K562 (cell line): Measurements from ENCODE around the gene HTRA3. TPM values are rescaled to one million over a fixed set of nuclear protein-coding genes. Genes with fewer than 3 reads are reported as not detected.

Experiments used
- ATAC-seq: fragments of 200-7000 bp; cut with Tn5 transposase; 3 replicates; pipeline ENCODE4 v1.9.1; 2020; ENCODE audit warnings: moderate library complexity
- BruUV-seq: library from RNA; stranded (reverse); fragments of 400-500 nt; replicated peaks from 2 replicates; lab custom pipeline; 2021; lab: Mats Ljungman, UMichigan
- CTCF ChIA-PET: fragments of 300-600 bp; formaldehyde crosslinking; extraction: SDS; loops from one replicate; lab custom pipeline; 2021; ENCODE audit warnings: low intra/inter-chr PET ratio; lab: Yijun Ruan, JAX
- POLR2A ChIA-PET: fragments of 300-600, 350-650 bp; sonication (Branson Sonifier 250); formaldehyde crosslinking; extraction: SDS; loops from one replicate; lab custom pipeline; 2021; ENCODE audit warnings: antibody characterized with exemption, inconsistent platforms; lab: Yijun Ruan, JAX
- DNase-seq, 4 experiments: peaks; one replicate each; pipeline versions ENCODE4 v3.0.0 to v3.0.0-alpha.2; 2011 to 2018; ENCODE audit warnings: low spot score in 3 of 4, mixed read lengths in 3 of 4; ENCODE audit errors: extremely low read depth in 1 of 4
- FAIRE-seq: peaks from 2 replicates; lab custom pipeline; 2011; peaks lifted over from hg19 to GRCh38; lab: Jason Lieb, UNC
- H2AFZ ChIP-seq: 2 replicates; pipeline ENCODE4 v1.6.0; 2011; ENCODE audit warnings: low read depth, low read length, control low read depth, inconsistent platforms
- H3K27ac ChIP-seq: fragments of 200-600 bp; 3 replicates; pipeline ENCODE4 v1.8.0; 2011; ENCODE audit warnings: low read depth, mild to moderate bottlenecking, control low read depth, inconsistent platforms, low read length, moderate library complexity, mixed read lengths; ENCODE audit errors: extremely low read depth
- H3K27me3 ChIP-seq, 2 experiments: fragments of 300-600 bp in 1 of 2; 2 replicates in 1 of 2; 3 replicates in 1 of 2; pipeline versions ENCODE4 v1.6.0 to v1.8.0; 2011; ENCODE audit warnings: inconsistent platforms in 2 of 2, low read length in 2 of 2, mild to moderate bottlenecking in 1 of 2, mixed read lengths in 1 of 2, moderate library complexity in 1 of 2; ENCODE audit not compliant: control insufficient read depth in 2 of 2, insufficient read depth in 2 of 2
- H3K36me3 ChIP-seq: fragments of 300-600 bp; 3 replicates; pipeline ENCODE4 v1.8.0; 2011; ENCODE audit warnings: mild to moderate bottlenecking, low read length, inconsistent platforms; ENCODE audit not compliant: control insufficient read depth, insufficient read depth
- H3K4me1 ChIP-seq, 2 experiments: fragments of 200-600 bp in 1 of 2; replicated peaks in 1 of 2; 2 replicates in 1 of 2; 3 replicates in 1 of 2; pipeline versions ENCODE4 v1.5.1 to v1.8.0; 2011; ENCODE audit warnings: inconsistent platforms in 2 of 2, low read length in 2 of 2, mild to moderate bottlenecking in 1 of 2, mixed read lengths in 1 of 2, moderate library complexity in 1 of 2; ENCODE audit not compliant: control insufficient read depth in 2 of 2, insufficient read depth in 2 of 2
- H3K4me2 ChIP-seq: 2 replicates; pipeline ENCODE4 v1.6.1; 2011; ENCODE audit warnings: low read length, control low read depth, inconsistent platforms, mixed read lengths; ENCODE audit not compliant: insufficient read depth
- H3K4me3 ChIP-seq: fragments of 200-600 bp; sonication (generic), shearing (Covaris generic); 2 replicates; pipeline ENCODE4 v1.5.1; 2016; ENCODE audit warnings: control low read depth, inconsistent platforms
- H3K79me2 ChIP-seq: fragments of 200-600 bp; 3 replicates; pipeline ENCODE4 v1.8.0; 2011; ENCODE audit warnings: low read length, inconsistent platforms; ENCODE audit not compliant: control insufficient read depth, insufficient read depth
- H3K9ac ChIP-seq, 2 experiments: 2 replicates each; pipeline versions ENCODE4 v1.6.0 to v1.6.1; 2011; ENCODE audit warnings: low read depth in 2 of 2, low read length in 2 of 2, control low read depth in 1 of 2, inconsistent platforms in 1 of 2, mild to moderate bottlenecking in 1 of 2, mixed read lengths in 1 of 2; ENCODE audit not compliant: insufficient read depth in 1 of 2
- H3K9me1 ChIP-seq: one replicate; pipeline ENCODE4 v1.6.0; 2011; ENCODE audit warnings: inconsistent platforms, mild to moderate bottlenecking, low read length, moderate library complexity; ENCODE audit not compliant: control insufficient read depth, insufficient read depth
- H3K9me3 ChIP-seq: replicated peaks from 2 replicates; pipeline ENCODE4 v1.5.1; 2011; ENCODE audit warnings: low read depth, low read length, inconsistent platforms; ENCODE audit not compliant: control insufficient read depth, insufficient read depth
- H4K20me1 ChIP-seq: replicated peaks from 2 replicates; pipeline ENCODE4 v1.6.1; 2011; ENCODE audit warnings: low read length, inconsistent platforms, mixed read lengths; ENCODE audit not compliant: control insufficient read depth, insufficient read depth
- ADNP ChIP-seq: fragments of 200-800 bp; sonication (Bioruptor generic); IDR thresholded peaks from 2 replicates; pipeline ENCODE4 v1.6.1; 2016; ENCODE audit warnings: missing genetic modification characterization, missing compliant biosample characterization
- CBFA2T2 ChIP-seq: fragments of 450-650 bp; conservative IDR thresholded peaks from 2 replicates; pipeline ENCODE4 v1.6.1; 2017; ENCODE audit warnings: mild to moderate bottlenecking
- CTBP1 ChIP-seq: fragments of 450-650 bp; IDR thresholded peaks from 2 replicates; pipeline ENCODE4 v1.6.1; 2016; ENCODE audit warnings: borderline replicate concordance
- EZH2 ChIP-seq: IDR thresholded peaks from 2 replicates; pipeline ENCODE4 v1.6.1; 2012; ENCODE audit warnings: low read depth, mild to moderate bottlenecking, inconsistent platforms, low read length, borderline replicate concordance
- HDGF ChIP-seq: fragments of 450-650 bp; IDR thresholded peaks from 2 replicates; pipeline ENCODE4 v1.6.1; 2016
- HEY1 ChIP-seq: fragments of 250-450 bp; sonication (Bioruptor Pico); IDR thresholded peaks from 2 replicates; pipeline ENCODE4 v1.5.0; 2020; ENCODE audit warnings: mild to moderate bottlenecking, moderate library complexity, borderline replicate concordance
- HIVEP1 ChIP-seq: fragments of 250-450 bp; sonication (Bioruptor Pico); IDR thresholded peaks from 2 replicates; pipeline ENCODE4 v1.4.0; 2020; ENCODE audit warnings: mild to moderate bottlenecking
- OTX1 ChIP-seq: fragments of 450-650 bp; formaldehyde crosslinking; IDR thresholded peaks from 2 replicates; pipeline ENCODE4 v1.4.0; 2022; ENCODE audit warnings: mild to moderate bottlenecking
- RCOR1 ChIP-seq, 2 experiments: IDR thresholded peaks; 2 replicates each; pipeline ENCODE4 v1.6.1; 2012; ENCODE audit warnings: low read depth in 2 of 2, low read length in 2 of 2, borderline replicate concordance in 1 of 2, improper control_type of control experiment in 1 of 2
- SREBF2 ChIP-seq: sonication (generic); formaldehyde crosslinking; IDR thresholded peaks from 2 replicates; pipeline ENCODE4 v1.4.0; 2020; ENCODE audit warnings: mild to moderate bottlenecking, missing genetic modification reagents
- TFAM ChIP-seq: fragments of 250-450 bp; sonication (Bioruptor Pico); conservative IDR thresholded peaks from 2 replicates; pipeline ENCODE4 v1.5.0; 2021; ENCODE audit warnings: mild to moderate bottlenecking, moderate library complexity
- ZBTB17 ChIP-seq: fragments of 450-650 bp; formaldehyde crosslinking; IDR thresholded peaks from 2 replicates; pipeline ENCODE4 v1.4.0; 2020; ENCODE audit warnings: mild to moderate bottlenecking
- ZC3H8 ChIP-seq: fragments of 450-650 bp; IDR thresholded peaks from 2 replicates; pipeline ENCODE4 v1.6.1; 2017
- ZNF124 ChIP-seq: sonication (generic); formaldehyde crosslinking; IDR thresholded peaks from 2 replicates; pipeline ENCODE4 v1.8.1; 2022; ENCODE audit warnings: missing genetic modification reagents
- ZNF232 ChIP-seq: sonication (generic); formaldehyde crosslinking; IDR thresholded peaks from 2 replicates; pipeline ENCODE4 v1.8.0; 2022; ENCODE audit warnings: mild to moderate bottlenecking, missing genetic modification reagents
- ZNF436 ChIP-seq: fragments of 250-450, 450-650 bp; sonication (Bioruptor Pico); formaldehyde crosslinking; IDR thresholded peaks from 2 replicates; pipeline ENCODE4 v1.7.0; 2020; ENCODE audit warnings: mild to moderate bottlenecking
- ZNF699 ChIP-seq: fragments of 250-450 bp; sonication (Bioruptor Pico); IDR thresholded peaks from 2 replicates; pipeline ENCODE4 v1.8.0; 2021; ENCODE audit warnings: mild to moderate bottlenecking, moderate library complexity; ENCODE audit not compliant: insufficient replicate concordance
- ZNF717 ChIP-seq: fragments of 250-450 bp; sonication (Bioruptor Pico); IDR thresholded peaks from 2 replicates; pipeline ENCODE4 v1.5.0; 2021
- WGBS: fragments of 100-300 bp; shearing (Covaris generic); methylation state at CpG from one replicate; pipeline ENCODE4 v1.1.6; 2016; ENCODE audit warnings: low coverage, mixed read lengths; ENCODE audit not compliant: insufficient coverage; ENCODE audit errors: missing lambda C conversion rate; 5-methylcytosine and 5-hydroxymethylcytosine counted together
- in situ Hi-C: fragments of 300-500 bp; cut with MboI; formaldehyde crosslinking; loops from 4 replicates; pipeline ENCODE4 v1.15.0; 2018; ENCODE audit warnings: inconsistent platforms, mixed read lengths
- intact Hi-C: fragments of 100-400 bp; cut with micrococcal nuclease; formaldehyde crosslinking; loops from 2 replicates; pipeline ENCODE4 v1.14.2; 2022
- polyA plus RNA-seq, 8 experiments: library from polyadenylated mRNA; depleted of rRNA in 4 of 8; stranded (reverse) in 5 of 8; unstranded in 3 of 8; fragments of >200 nt; fragmentation: Nextera tagmentation in 2 of 8; fragmentation: Illumina TruSeq in 1 of 8; extraction: Ambion mirVana in 2 of 8; extraction: Trizol in 1 of 8; gene quantifications; 2 replicates each; pipeline versions ENCODE4 v1.2.1 to v1.2.3, GENCODE V29; 2011 to 2014; ENCODE audit warnings: inconsistent platforms in 1 of 8, missing spikeins in 1 of 8
- total RNA-seq, 7 experiments: library from RNA; depleted of rRNA in 6 of 7; stranded (reverse); fragments of >200 nt in 6 of 7; fragmentation: Illumina TruSeq in 2 of 7; extraction: Trizol in 2 of 7; gene quantifications; 2 replicates each; pipeline versions ENCODE4 v1.2.1 to v1.2.3, GENCODE V29; 2011 to 2021; ENCODE audit warnings: low replicate concordance in 1 of 7
- TF ChIP-seq, protein P1 (sequence below): fragments of 250-450 bp; sonication (Bioruptor Pico); IDR thresholded peaks from 2 replicates; pipeline ENCODE4 v1.4.0; 2020; ENCODE audit warnings: mild to moderate bottlenecking, moderate library complexity, borderline replicate concordance
- TF ChIP-seq, protein P2 (sequence below): IDR thresholded peaks from 2 replicates; pipeline ENCODE4 v1.6.1; 2011; ENCODE audit warnings: borderline replicate concordance, low read depth, mild to moderate bottlenecking, moderate library complexity, low read length; ENCODE audit not compliant: insufficient read depth, poor library complexity, severe bottlenecking

HTRA3 gene
- total and polyA plus RNA-seq, 9 of the 15 experiments (the other 6 are each of a cell fraction or from before 2014, with no cell fraction given) = 0.04 TPM; not detected in 8

GRCh38 chr4:8283631-8284121, 14.1 kb downstream of the HTRA3 start (continued):
- TF ChIP-seq, protein P1, sequence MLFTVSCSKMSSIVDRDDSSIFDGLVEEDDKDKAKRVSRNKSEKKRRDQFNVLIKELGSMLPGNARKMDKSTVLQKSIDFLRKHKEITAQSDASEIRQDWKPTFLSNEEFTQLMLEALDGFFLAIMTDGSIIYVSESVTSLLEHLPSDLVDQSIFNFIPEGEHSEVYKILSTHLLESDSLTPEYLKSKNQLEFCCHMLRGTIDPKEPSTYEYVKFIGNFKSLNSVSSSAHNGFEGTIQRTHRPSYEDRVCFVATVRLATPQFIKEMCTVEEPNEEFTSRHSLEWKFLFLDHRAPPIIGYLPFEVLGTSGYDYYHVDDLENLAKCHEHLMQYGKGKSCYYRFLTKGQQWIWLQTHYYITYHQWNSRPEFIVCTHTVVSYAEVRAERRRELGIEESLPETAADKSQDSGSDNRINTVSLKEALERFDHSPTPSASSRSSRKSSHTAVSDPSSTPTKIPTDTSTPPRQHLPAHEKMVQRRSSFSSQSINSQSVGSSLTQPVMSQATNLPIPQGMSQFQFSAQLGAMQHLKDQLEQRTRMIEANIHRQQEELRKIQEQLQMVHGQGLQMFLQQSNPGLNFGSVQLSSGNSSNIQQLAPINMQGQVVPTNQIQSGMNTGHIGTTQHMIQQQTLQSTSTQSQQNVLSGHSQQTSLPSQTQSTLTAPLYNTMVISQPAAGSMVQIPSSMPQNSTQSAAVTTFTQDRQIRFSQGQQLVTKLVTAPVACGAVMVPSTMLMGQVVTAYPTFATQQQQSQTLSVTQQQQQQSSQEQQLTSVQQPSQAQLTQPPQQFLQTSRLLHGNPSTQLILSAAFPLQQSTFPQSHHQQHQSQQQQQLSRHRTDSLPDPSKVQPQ (CRISPR knock-in tag) = no peak
- TF ChIP-seq CTBP1 = peak; percentile 51
- no peak for TF ChIP-seq ZBTB17 (CRISPR knock-in tag)
- no peak for TF ChIP-seq ZNF232 (CRISPR knock-in tag)

GRCh38 chr4:8284391-8284790, 14.8 kb downstream of the HTRA3 start:
- Histone ChIP-seq H3K4me1 (peaks cover 0 to 24% of the 10 kb centered on the region in 2 experiments; a peak in 2 of 5 replicates), H3K36me3 (no peaks in the 10 kb centered on the region), H3K9me3 (no peaks in the 10 kb centered on the region), H3K27ac (no peak overlapping the region), H4K20me1 (peaks cover 5% of the 10 kb centered on the region; the same call in 1 of the 2 replicates), H3K79me2 (no peaks in the 10 kb centered on the region), H3K4me2 (no peak overlapping the region), H2AFZ (no peak overlapping the region), H3K9me1 (no peaks in the 10 kb centered on the region), H3K4me3 (no peak overlapping the region), H3K27me3 (peaks cover 2 to 69% of the 10 kb centered on the region in 2 experiments; a peak in 4 of 5 replicates), H3K9ac (no peak overlapping the region; a peak in 1 of 4 replicates)
- DNase-seq = no peak
- CTCF ChIA-PET = no interaction called here
- 19% methylated on average over 11 of the region's 11 CpGs for WGBS
- intact Hi-C loops (no loop called here), in situ Hi-C loops (no loop called here)
- BruUV-seq = no TSS peak
- no peak for FAIRE-seq
- ATAC-seq = no peak
- POLR2A ChIA-PET = no interaction called here
- TF ChIP-seq HDGF (no peak), CBFA2T2 (no peak), ZNF124 (CRISPR knock-in tag) (no peak), ADNP (tag) (no peak), RCOR1 (IDR thresholded peaks at IDR 0.05; ENCODE audit: borderline replicate concordance in 1 of 2, low read depth in 2 of 2, low read length in 2 of 2) (no peak), ZNF699 (no peak), ZNF436 (CRISPR knock-in tag) (no peak), SREBF2 (CRISPR knock-in tag) (no peak), ZNF717 (CRISPR knock-in tag) (no peak), HEY1 (CRISPR knock-in tag) (no peak), HIVEP1 (CRISPR knock-in tag) (no peak), TFAM (CRISPR knock-in tag) (no peak), EZH2 (no peak), ZC3H8 (no peak), OTX1 (CRISPR knock-in tag) (no peak)
- TF ChIP-seq, protein P2, sequence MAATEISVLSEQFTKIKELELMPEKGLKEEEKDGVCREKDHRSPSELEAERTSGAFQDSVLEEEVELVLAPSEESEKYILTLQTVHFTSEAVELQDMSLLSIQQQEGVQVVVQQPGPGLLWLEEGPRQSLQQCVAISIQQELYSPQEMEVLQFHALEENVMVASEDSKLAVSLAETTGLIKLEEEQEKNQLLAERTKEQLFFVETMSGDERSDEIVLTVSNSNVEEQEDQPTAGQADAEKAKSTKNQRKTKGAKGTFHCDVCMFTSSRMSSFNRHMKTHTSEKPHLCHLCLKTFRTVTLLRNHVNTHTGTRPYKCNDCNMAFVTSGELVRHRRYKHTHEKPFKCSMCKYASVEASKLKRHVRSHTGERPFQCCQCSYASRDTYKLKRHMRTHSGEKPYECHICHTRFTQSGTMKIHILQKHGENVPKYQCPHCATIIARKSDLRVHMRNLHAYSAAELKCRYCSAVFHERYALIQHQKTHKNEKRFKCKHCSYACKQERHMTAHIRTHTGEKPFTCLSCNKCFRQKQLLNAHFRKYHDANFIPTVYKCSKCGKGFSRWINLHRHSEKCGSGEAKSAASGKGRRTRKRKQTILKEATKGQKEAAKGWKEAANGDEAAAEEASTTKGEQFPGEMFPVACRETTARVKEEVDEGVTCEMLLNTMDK = no peak
